ENCODE results near the gene NDUFS7.

Gene NDUFS7

GRCh38 chr19:1383312-1384084, at the start of gene NDUFS7:
Gene NDUFS7 (plus strand): TSS chr19:1383907. CDS start chr19:1383927, 20 bp downstream.
- peak; percentile 93 to 95 for DNase-seq (ENCODE audit: low read depth in 1 of 2, low spot score in 1 of 2)

- no peak for DNase-seq (ENCODE audit: low read depth in 1 of 2, low spot score in 1 of 2)
These were observed 47.5 kb upstream of the NDUFS7 start for GRCh38 chr19:1336079-1336684.

- no peak for DNase-seq (ENCODE audit: low read depth in 1 of 2, low spot score in 1 of 2)
These were observed 42.8 kb upstream of the NDUFS7 start for GRCh38 chr19:1340681-1341469.

- DNase-seq (ENCODE audit: low read depth in 1 of 2, low spot score in 1 of 2): no peak
These were observed 40.7 kb upstream of the NDUFS7 start for GRCh38 chr19:1343041-1343440.

GRCh38 chr19:1349211-1349610, 34.5 kb upstream of the NDUFS7 start:
- DNase-seq (ENCODE audit: low read depth in 1 of 2, low spot score in 1 of 2): no peak

GRCh38 chr19:1350867-1351266, 32.8 kb upstream of the NDUFS7 start:
- no peak for DNase-seq (ENCODE audit: low read depth in 1 of 2, low spot score in 1 of 2)

GRCh38 chr19:1351381-1351851, 32.3 kb upstream of the NDUFS7 start:
- DNase-seq (ENCODE audit: low read depth in 1 of 2, low spot score in 1 of 2): no peak

GRCh38 chr19:1353144-1353543, 30.6 kb upstream of the NDUFS7 start:
- no peak for DNase-seq (ENCODE audit: low read depth in 1 of 2, low spot score in 1 of 2)

GRCh38 chr19:1354970-1355567, 28.6 kb upstream of the NDUFS7 start:
- DNase-seq (ENCODE audit: low read depth in 1 of 2, low spot score in 1 of 2): no peak

GRCh38 chr19:1355568-1356507, 27.9 kb upstream of the NDUFS7 start:
- DNase-seq (ENCODE audit: low read depth in 1 of 2, low spot score in 1 of 2): no peak

- DNase-seq (ENCODE audit: low read depth in 1 of 2, low spot score in 1 of 2): no peak
These were observed 27.2 kb upstream of the NDUFS7 start for GRCh38 chr19:1356508-1356865.

- DNase-seq (ENCODE audit: low read depth in 1 of 2, low spot score in 1 of 2): no peak
These were observed 26.1 kb upstream of the NDUFS7 start for GRCh38 chr19:1357531-1358109.

- DNase-seq (ENCODE audit: low read depth in 1 of 2, low spot score in 1 of 2): no peak
These were observed 23.4 kb upstream of the NDUFS7 start for GRCh38 chr19:1360126-1360817.

- DNase-seq (ENCODE audit: low read depth in 1 of 2, low spot score in 1 of 2): no peak
These were observed 22.8 kb upstream of the NDUFS7 start for GRCh38 chr19:1360818-1361461.

- no peak for DNase-seq (ENCODE audit: low read depth in 1 of 2, low spot score in 1 of 2)
These were observed 21.9 kb upstream of the NDUFS7 start for GRCh38 chr19:1361601-1362386.

- DNase-seq (ENCODE audit: low read depth in 1 of 2, low spot score in 1 of 2): no peak
These were observed 21.1 kb upstream of the NDUFS7 start for GRCh38 chr19:1362387-1363257.

GRCh38 chr19:1363599-1363998, 20.1 kb upstream of the NDUFS7 start:
- no peak for DNase-seq (ENCODE audit: low read depth in 1 of 2, low spot score in 1 of 2)
